ENCODE measurements around the gene POLR1G. TPM values are rescaled to one million over a fixed set of nuclear protein-coding genes. Genes with fewer than 3 reads are reported as not detected.
"Not testable (repeated sequence)": the region's sequence is repeated elsewhere in the genome, so short reads cannot be mapped to it uniquely, and the experiment has no call there.

Gene POLR1G
- total RNA-seq, 4 donors from 2014 or later = 4.7 to 12.2 (median 8.0) TPM

- Histone ChIP-seq H3K27ac (no peak overlapping the region), H3K36me3 (peaks cover 45% of the 10 kb centered on the region), H3K27me3 (no peaks in the 10 kb centered on the region), H3K9me3 (no peaks in the 10 kb centered on the region), H3K4me3 (no peak overlapping the region), H3K4me1 (peaks cover 29% of the 10 kb centered on the region)
- no peak for DNase-seq (ENCODE audit: low spot score in 2 of 2)
- TF ChIP-seq POLR2AphosphoS5 (IDR thresholded peaks at IDR 0.05) = no peak
- no peak for TF ChIP-seq CTCF (IDR thresholded peaks at IDR 0.05)
- TF ChIP-seq EP300 (IDR thresholded peaks at IDR 0.05) = no peak
- TF ChIP-seq POLR2A (IDR thresholded peaks at IDR 0.05) = no peak
- WGBS = 51% methylated on average over 4 of the region's 4 CpGs
These were observed 3.1 kb downstream of the POLR1G start for GRCh38 chr19:45409557-45409920.

GRCh38 chr19:45410330-45410729 lies 3.9 kb downstream of the POLR1G start:
- not testable (repeated sequence) for DNase-seq (ENCODE audit: low spot score in 2 of 2); H3K9me3 ChIP-seq; H3K4me3 ChIP-seq; H3K27me3 ChIP-seq; H3K27ac ChIP-seq
- Histone ChIP-seq H3K36me3 (peaks cover 50% of the 10 kb centered on the region), H3K4me1 (peaks cover 23% of the 10 kb centered on the region)
- WGBS = 95% methylated on average over 4 of the region's 4 CpGs

- no peak for DNase-seq (ENCODE audit: low spot score in 2 of 2)
- Histone ChIP-seq H3K27me3 (no peaks in the 10 kb centered on the region), H3K27ac (no peak overlapping the region), H3K4me3 (no peak overlapping the region), H3K9me3 (no peaks in the 10 kb centered on the region), H3K36me3 (peaks cover 78% of the 10 kb centered on the region), H3K4me1 (peaks cover 8% of the 10 kb centered on the region)
- no peak for TF ChIP-seq EP300 (IDR thresholded peaks at IDR 0.05)
- no peak for TF ChIP-seq POLR2A (IDR thresholded peaks at IDR 0.05)
- TF ChIP-seq CTCF (IDR thresholded peaks at IDR 0.05) = no peak
- no peak for TF ChIP-seq POLR2AphosphoS5 (IDR thresholded peaks at IDR 0.05)
- 91% methylated on average over 6 of the region's 6 CpGs for WGBS
These were observed 7.1 kb downstream of the POLR1G start for GRCh38 chr19:45413497-45413896.

GRCh38 chr19:45414468-45414867 lies 8.0 kb downstream of the POLR1G start:
- no peak for TF ChIP-seq EP300 (IDR thresholded peaks at IDR 0.05)
- no peak for TF ChIP-seq POLR2AphosphoS5 (IDR thresholded peaks at IDR 0.05)
- TF ChIP-seq CTCF (IDR thresholded peaks at IDR 0.05) = no peak
- no peak for TF ChIP-seq POLR2A (IDR thresholded peaks at IDR 0.05)
- Histone ChIP-seq H3K36me3 (peaks cover 81% of the 10 kb centered on the region), H3K4me3 (no peak overlapping the region), H3K27ac (no peak overlapping the region), H3K9me3 (no peaks in the 10 kb centered on the region), H3K27me3 (no peaks in the 10 kb centered on the region), H3K4me1 (peaks cover 10% of the 10 kb centered on the region)
- 95% methylated on average over 8 of the region's 8 CpGs for WGBS
- DNase-seq (ENCODE audit: low spot score in 2 of 2) = no peak

GRCh38 chr19:45417151-45417550 lies 10.7 kb downstream of the POLR1G start:
- TF ChIP-seq POLR2AphosphoS5 (IDR thresholded peaks at IDR 0.05) (no peak), EP300 (IDR thresholded peaks at IDR 0.05) (no peak), POLR2A (IDR thresholded peaks at IDR 0.05) (no peak), CTCF (IDR thresholded peaks at IDR 0.05) (no peak)
- Histone ChIP-seq H3K4me3 (no peak overlapping the region), H3K27me3 (no peaks in the 10 kb centered on the region), H3K36me3 (peaks cover 85% of the 10 kb centered on the region), H3K9me3 (no peaks in the 10 kb centered on the region), H3K4me1 (peaks cover 22% of the 10 kb centered on the region), H3K27ac (no peak overlapping the region)
- DNase-seq (ENCODE audit: low spot score in 2 of 2) = no peak
- WGBS = 89% methylated on average over 4 of the region's 4 CpGs

GRCh38 chr19:45418802-45419201 lies 12.4 kb downstream of the POLR1G start:
- Histone ChIP-seq H3K36me3 (peaks cover 69% of the 10 kb centered on the region), H3K4me3 (no peak overlapping the region), H3K27ac (no peak overlapping the region), H3K4me1 (peaks cover 37% of the 10 kb centered on the region), H3K9me3 (no peaks in the 10 kb centered on the region), H3K27me3 (no peaks in the 10 kb centered on the region)
- TF ChIP-seq EP300 (IDR thresholded peaks at IDR 0.05) (no peak), CTCF (IDR thresholded peaks at IDR 0.05) (no peak), POLR2AphosphoS5 (IDR thresholded peaks at IDR 0.05) (no peak), POLR2A (IDR thresholded peaks at IDR 0.05) (no peak)
- WGBS = 73% methylated on average over 6 of the region's 9 CpGs
- DNase-seq (ENCODE audit: low spot score in 2 of 2) = no peak

All from suprapubic skin (tissue), 4 donors.